HG02840 (cell line): ENCODE results near the gene GUCY1A1.

Source experiments
- ATAC-seq: cut with Tn5 transposase; IDR thresholded peaks from one replicate; pipeline ENCODE4 v1.9.1; 2021; ENCODE audit warnings: mild to moderate bottlenecking, moderate library complexity, moderate number of reproducible peaks; ENCODE audit not compliant: unreplicated experiment, low FRiP score

Gene GUCY1A1

DNA sequence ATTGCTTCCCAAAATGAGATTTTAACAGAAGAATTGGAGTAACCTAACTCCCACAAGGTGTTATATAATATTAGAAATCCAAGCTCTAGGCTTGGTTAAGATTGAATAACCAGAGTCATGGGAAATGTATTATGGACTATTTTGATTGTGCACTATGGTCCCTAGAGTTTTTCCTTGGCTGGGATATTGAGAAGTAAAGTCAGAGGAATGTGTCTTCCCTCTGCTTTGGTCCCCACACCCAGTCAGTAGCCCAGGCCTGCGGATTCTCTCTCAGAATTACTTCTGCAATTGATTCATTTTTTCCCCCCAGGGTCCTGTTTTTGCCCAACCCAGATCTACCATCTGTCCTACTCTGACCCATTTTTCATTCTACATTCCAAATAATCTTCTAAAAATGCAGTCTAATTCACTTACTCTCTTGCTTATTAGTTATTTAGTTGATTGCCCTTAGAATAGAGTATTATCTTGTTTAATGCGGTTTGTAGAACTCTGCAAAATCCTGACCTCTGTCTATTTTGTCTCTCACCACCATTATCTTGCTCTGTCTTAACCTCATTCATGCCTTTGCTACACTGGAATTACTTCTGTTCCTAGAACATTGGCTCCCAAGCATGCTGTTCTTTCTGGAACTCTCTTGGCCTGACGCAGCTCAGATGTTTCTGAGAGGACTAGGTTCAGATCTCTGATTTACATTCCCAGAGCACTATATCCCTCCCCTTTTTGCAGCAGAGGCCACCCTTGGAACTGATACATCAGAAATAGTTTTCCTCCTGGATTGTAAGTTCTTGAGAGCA, 23.6 kb downstream of the GUCY1A1 start:
- no peak for ATAC-seq

DNA sequence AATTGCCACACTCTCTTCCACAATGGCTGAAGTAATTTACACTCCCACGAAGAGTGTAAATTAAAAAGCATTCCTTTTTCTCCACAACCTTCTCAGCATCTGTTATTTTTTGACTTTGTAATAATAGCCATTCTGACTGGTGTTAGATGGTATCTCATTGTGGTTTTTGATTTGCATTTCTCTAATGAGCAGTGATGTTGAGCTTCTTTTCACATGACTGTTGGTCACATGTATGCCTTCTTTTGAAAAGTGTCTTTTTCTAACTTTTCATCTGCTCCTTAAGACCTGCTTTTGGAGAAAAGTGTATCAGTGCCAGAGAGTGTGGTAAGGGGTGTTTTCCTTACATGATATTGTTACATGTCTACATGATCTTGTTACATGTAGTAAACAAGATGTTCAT, 25.7 kb downstream of the GUCY1A1 start:
- no peak for ATAC-seq

DNA sequence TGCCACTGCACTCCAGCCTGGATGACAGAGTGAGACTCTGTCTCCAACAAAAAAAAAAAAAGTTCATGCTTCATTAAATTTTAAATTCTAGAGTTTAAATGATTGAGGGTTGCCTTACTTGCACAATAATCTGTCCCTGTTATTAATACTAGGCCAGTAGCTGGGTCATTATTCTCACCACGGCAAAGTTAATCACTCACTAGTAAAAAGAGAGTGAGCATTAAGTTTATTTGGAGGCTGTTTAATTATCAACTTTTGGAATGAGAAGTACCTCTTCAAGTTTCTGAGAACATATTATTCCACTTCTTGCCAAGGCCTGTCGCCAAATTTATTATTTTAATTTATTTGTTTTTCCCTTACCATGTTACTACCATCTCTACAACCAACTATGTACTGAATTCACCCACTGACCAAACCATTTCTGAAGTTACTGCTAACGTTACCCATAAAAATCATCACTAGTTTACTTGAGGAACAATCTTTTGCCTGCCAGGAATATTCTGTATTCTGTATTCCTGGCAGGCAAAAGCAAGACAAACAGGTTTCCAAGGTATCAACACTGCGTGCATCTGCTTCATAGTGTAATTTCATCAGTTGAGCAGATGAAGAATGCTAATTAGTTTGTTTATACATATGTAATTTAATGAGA, 26.5 kb downstream of the GUCY1A1 start:
- ATAC-seq, result no peak

DNA sequence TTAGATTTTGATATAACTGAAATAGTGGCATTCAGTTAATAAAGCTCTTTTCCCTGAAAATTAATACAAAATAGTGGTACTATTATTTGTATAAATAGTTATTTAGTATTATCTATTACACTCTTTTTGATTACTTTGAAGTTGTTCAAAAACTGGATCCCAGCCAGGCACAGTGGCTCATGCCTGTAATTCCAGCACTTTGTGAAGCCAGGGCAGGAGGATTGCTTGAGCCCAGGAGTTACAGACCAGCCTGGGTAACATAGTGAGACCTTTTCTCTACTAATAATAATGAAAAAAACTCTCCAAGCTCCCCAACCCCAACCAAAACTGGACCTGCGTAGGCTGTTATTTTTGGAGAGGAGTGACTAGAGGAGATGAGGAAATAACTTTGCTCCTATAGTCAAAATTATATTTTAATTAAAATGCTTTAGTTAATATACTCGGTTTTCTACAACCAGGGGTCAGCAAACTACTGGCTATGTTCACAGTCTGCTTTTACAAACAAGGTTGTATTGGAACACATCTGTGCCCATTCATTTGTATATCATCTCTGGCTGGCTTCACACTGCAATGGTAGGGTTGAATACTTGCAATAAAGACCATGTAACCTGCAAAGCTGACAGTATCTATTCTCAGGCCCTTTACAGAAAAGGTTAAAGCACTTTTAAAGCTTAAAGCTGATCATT, 27.6 kb downstream of the GUCY1A1 start:
- ATAC-seq, result no peak

DNA sequence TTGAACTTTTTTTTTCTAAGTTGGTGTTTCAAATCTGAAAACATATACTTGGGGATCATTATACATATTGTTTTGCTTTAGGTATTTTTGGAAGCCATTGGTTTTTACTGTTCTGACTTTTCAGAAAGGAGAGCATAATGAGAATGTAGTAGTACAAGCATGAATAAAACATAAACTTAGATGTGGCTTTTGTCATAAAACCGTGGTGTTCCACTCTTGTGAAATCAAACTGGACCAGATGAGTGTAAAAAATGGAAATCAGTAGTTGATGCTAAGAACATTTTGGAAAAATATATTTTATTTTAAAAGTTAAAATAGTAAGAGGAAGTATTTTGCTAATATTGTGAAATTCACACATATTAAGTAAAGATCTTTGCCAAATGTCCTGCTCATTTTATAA, 29.6 kb downstream of the GUCY1A1 start:
- no peak for ATAC-seq

DNA sequence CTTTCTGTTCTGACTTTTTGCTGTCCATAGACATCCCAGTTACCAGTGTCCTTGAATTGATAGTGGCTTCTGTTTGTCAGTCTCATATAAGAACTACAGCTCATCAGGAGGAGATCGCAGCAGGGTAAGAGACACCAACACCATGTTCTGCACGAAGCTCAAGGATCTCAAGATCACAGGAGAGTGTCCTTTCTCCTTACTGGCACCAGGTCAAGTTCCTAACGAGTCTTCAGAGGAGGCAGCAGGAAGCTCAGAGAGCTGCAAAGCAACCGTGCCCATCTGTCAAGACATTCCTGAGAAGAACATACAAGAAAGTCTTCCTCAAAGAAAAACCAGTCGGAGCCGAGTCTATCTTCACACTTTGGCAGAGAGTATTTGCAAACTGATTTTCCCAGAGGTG, 30.1 kb downstream of the GUCY1A1 start:
- no peak for ATAC-seq

DNA sequence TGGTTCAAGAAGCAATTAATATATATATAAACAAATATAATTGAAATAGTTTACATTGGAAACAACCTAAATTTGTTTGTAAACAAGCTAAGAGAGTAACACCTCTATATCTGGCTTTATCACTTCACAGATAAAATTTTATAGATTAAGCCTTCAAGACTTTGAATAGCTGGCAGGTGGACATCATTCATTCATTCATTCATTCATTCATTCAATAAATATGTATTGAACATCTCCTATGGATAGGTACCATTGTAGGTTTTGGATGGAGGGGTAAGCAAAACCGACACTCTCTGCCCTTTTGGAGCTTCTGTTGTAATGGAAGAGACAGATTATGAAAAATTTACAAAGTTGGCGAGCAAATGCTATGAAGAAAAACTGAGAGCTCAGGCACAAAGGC, 35.2 kb downstream of the GUCY1A1 start:
- no peak for ATAC-seq

DNA sequence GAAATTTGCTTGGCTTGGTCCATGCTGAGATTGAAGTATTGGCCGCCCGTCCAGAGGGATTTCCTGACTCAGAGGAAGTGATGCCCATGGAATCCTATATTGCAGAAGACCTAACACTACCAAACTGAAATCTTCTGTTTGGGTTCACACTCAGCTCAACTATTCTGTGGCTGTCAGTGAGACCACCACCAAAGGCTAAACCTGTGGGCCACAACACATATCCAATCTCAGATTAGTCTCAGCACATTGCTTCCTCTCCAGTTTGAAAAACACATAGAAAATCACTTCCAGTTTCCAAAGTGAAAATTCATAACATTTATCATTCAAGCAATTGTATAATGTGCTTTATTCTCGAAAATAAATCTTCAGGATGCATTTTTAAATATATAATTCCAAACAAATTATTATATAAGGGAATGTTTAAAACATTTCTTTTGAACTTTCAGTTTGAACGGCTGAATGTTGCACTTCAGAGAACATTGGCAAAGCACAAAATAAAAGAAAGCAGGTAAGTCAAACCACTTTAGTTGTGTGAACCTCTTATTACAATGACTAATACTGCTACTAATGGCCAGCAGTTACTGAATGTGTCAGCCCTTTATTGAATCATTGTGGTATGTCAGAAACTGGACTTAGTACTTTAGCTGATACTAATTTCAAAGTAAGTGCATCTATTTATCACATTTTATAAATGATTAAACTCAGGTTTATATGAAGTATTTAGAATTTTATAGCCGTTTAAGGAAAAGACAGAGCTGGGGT, 37.0 kb downstream of the GUCY1A1 start:
- no peak for ATAC-seq

DNA sequence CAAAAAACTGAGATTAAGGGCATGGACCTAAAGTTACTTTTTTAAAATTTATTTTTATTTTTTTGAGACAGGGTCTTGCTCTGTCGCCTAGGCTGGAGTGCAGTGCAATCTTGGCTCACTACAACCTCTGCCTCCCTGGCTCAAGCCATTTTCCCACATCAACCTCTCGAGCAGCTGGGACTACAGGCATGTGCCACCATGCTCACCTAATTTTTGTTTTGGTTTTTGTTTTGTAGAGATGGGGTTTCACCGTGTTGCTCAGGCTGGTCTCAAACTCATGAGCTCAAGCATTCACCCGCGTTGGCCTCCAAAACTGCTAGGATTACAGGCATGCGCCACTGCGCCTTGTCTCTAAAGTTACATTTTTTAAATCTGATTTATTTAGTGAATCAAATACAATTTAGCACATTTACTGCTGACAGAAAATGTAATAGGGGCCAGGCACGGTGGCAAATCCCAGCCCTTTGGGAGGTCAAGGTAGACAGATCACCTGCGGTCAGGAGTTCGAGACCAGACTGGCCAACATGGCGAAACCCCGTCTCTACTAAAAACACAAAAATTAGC, 38.3 kb downstream of the GUCY1A1 start:
- ATAC-seq, result no peak

DNA sequence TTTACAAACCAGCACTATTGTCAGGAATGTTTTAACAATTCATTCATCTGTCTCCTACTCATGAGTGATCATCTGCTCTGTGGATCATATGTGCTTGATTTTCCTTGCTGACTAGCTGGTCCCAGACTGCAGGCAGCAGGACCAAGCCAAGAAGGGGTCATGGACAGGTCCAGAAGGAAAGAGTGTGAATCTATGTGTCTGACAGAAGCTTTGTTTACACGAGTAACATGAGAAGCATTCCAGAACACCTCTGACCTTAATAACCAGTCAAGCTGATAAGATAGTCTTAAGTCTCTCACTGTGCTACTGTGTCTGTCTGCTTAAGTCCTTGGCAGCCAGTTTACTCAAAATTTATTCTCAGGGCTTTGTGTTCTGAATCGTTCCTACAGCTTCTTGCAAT, 39.0 kb downstream of the GUCY1A1 start:
- no peak for ATAC-seq

DNA sequence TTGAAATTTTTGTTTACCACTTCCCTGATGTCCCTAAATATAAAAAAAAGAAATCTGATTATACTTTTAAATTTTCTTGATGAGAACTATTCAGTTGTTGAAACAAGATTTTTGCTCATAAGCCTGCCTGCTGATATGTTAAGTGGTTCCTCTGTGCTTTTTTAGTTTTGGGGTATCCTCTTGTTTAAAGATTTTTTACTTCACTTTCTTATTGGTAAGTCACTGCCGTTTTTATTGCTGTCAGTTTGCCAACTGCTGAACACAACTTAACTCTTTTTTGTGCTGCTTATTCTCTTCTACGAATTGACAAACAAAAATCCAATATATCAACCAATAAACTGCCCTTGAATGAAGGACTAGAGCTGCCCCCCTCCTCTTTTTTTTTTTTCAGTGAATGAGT, 39.5 kb downstream of the GUCY1A1 start:
- no peak for ATAC-seq

DNA sequence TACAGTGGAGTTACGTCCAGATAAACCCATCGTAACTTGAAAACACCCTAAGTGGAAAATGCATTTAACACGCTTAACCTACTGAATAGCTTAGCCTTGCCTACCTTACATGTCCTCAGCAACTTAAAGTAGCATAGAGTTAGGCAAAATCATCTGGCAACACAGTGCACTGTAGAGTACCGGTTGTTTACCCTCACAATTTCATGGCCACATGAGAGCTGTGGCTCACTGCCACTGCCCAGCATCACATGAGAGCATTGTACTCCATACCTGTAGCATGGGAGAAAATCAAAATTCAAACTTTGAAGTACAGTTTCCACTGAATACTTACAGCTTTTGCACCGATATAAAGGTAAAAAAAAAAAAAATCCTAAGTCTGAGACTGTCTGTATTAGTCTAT, 40.6 kb downstream of the GUCY1A1 start:
- no peak for ATAC-seq

DNA sequence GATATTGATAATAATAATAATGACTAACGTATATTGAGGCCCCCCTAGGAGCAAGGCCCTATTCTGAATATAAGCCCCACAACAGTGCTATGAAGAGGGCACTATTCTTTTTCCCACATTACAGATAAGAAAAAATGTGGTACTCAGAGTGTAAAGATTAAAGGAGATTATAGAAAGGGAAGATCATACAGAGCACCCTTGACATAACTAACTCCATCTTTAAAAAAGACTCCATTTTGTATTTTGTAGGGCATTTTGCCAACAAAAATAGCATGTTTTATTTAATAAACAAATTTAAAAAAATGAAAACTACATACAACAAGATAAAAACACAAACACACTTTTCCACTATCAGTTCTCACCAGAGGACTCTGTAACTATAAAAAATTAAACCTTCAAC, 42.1 kb downstream of the GUCY1A1 start:
- no peak for ATAC-seq

DNA sequence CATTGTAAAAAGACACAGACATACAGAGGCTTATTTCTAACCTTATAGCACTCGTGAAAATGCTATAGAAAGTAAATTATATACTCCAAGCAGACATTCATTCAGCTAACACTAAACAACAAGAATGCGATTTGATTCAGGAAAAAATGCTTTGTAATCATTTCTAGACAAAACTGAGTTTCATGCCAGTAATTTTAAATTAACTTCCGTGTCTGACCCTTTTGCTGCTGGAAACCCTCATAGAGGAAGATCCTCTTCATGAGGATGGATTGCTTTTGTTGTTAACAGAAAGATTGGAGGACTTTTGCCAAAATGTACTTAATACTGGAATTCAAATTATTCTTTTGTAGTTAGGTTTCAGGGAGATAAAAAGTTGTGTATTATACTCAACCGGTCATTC, 43.3 kb downstream of the GUCY1A1 start:
- ATAC-seq, result no peak

DNA sequence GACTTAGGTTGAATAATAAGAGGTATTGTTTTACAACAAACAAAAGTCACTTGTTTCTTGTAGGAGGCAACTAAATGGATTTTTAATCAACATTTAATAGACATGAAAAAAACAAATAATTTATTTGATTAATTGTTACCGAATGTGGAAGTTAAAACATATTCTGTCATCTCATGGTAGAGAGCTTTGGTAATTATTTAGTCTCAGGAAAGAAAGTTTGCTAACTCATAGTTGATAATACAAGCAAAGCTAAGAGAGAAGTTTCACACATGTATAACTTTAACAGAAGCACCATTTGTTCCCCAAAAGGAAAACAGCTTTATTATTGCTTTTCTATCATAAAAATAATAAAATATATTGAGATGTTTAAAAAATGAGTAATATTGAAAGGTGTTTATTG, 44.9 kb downstream of the GUCY1A1 start:
- no peak for ATAC-seq

DNA sequence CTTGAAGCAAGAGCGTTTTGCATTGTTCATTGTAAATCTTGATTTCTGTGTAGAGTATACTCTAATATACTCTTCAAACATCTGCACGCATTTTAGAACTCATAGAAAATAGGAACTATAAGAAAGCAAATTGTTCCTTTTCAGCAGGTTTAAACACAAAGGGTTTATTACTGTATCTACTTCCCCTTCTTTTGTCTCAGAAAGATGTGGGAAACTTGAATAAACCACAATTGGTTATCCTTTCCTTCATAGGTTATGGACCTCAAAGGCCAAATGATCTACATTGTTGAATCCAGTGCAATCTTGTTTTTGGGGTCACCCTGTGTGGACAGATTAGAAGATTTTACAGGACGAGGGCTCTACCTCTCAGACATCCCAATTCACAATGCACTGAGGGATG, 46.2 kb downstream of the GUCY1A1 start:
- no peak for ATAC-seq

DNA sequence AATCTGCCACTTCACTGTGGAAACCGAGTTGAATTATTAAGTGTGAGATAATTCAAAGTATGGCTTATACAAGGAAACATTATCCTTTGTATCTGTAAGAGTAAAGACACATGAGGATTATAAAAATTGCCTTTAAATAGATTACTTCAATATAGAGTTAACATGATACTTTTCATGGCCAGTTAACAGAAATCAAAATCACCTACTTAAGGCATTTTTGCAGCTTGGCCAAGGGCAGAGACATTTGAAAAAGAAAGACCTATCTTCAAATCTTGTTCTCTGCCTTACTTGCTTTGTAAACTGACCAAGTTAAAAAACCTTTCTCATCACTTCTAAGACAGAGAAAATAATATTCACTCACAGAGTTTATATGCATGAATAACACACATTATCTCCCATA, 47.3 kb downstream of the GUCY1A1 start:
- no peak for ATAC-seq

DNA sequence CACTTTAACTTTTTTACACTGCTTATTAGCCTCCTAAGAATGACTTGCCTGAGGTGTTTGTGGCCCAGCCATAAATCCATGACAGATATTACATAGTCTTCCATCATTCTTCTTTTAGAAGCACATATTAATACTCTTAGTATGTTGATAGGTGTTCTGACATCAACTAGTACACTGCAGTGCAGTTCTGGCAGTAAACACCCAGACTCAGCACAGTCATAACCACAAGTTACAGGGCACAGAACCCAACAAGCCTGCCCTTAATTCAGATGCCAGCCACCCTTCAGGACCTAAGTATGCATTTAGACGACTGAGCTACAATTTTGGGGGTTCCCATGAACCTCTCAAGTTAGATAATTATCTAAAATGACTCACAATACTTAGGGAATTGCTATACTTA, 55.7 kb downstream of the GUCY1A1 start:
- ATAC-seq, result no peak

DNA sequence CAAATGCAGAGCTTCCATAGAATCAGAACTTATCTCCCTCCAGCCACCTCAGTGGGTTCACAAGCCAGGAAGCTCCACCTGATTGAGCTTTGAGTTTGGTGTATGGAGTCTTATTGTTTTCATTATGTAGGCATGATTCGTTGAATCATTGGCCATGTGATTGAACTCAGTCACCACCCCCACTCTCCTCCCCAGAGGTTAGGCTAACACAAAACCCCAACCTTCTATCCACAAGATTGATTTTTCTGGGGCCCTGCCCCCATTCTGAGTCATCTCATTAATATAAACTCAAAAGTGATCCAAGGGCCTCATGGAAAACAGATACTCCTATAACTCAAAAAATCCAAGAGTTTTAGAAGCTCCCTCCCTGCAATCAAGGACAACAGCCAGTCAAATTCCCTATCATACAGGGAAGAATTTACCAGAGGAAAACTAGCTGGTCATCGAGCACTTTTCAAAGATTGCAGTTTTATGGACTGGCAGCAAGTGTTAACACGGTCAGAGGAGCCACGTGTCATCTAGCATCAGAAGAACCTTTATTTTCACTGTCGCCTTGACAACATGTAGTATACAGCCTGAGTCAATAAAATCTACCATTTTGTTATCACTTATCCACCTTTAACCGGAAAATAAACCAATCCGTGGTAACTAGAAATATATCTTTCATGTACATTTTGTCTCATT, 56.3 kb downstream of the GUCY1A1 start:
- no peak for ATAC-seq

DNA sequence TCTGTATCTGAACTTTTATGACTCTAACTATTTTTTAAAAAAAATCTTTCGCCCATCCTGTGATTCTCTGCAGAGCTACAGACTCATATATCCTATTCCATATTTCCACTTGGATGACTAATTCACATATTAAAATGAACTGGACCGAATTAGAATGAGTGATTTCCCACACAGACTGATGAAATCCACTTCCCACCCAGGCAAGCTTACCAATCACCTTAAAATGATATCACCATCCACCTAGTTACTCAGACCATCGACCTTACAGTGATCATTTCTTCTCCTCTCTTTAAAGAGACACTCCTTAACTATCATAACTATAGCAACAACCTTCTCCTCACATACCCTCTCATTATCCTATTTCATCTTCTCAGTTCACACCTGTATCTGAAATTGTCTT, 58.1 kb downstream of the GUCY1A1 start:
- ATAC-seq, result no peak
